Measurements from ENCODE around the gene LRRC7. TPM values are rescaled to one million over a fixed set of nuclear protein-coding genes. Genes with fewer than 3 reads are reported as not detected.

Gene LRRC7
- total RNA-seq, 1 donor from 2014 or later = 159 TPM

DNA sequence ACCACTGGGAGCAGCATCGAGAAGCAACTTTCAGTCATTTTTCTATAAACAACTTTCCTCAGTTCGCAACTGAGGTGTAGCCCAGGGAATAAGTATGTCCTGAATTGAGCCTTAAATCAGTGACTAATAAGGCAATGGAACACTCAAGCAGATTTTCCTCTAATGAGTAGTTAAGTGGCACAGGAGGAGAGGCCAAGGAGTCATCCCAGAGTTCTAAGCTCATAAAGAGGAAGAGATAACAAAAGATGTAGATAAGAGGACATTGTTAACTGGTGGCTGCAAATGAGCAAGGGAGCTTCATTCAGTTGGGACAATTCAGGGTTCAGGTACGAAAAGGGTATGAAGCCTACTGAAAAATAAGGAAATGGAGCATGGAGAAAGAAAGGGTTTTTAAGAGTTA lies 573.2 kb downstream of the LRRC7 start:
- DNase-seq (ENCODE audit: low spot score in 2 of 2) = no peak
- no peak for FAIRE-seq

DNA sequence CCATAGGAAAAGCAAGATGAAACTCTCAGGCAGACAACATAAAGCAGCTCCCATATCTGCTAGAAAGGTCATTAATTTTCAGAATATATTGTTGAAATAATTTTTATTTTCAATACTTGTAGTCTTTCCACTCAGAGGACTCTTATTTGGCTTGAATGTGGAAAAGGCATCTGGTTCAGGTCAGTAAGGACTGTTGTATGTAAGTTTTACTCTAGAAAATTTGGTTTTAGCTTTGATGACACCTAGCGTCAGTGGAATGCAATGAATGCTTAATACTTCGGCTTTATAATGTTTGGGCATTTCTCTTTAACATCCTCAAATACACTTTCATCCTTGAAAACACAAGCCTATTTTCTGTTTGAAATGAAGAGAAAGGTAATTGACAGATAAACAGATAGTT lies 574.4 kb downstream of the LRRC7 start:
- FAIRE-seq (no peak), DNase-seq (ENCODE audit: low spot score in 2 of 2) (no peak)

DNA sequence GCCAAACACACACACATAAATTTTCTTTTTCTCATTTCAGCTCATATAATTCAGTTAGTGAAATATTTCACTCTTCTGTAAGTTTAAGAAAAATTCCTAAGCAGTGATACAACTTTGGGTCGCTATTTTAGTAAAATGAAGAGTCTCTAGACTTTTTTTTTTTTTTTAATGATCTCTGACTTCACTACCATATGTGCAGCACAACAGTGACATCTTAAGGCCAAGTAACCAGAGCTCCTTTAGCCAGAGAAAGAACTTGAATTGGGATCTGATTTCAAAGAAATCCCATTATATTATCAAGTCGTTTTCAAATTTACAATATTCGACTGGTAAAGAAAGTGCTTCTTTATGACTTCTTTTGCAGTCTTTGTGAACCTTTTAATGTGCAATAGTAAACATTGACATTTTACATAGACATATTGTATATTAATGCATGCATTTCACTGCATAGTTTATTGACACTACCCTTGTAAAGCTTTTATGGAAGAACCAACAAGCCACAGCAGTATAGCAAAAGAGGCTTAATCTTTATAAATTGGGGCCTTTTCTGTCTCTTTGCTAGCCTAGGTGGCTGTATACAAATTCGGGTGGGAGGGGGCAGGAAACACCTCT lies 575.4 kb downstream of the LRRC7 start:
- FAIRE-seq (peak; percentile 17), DNase-seq (ENCODE audit: low spot score in 2 of 2) (no peak)

DNA sequence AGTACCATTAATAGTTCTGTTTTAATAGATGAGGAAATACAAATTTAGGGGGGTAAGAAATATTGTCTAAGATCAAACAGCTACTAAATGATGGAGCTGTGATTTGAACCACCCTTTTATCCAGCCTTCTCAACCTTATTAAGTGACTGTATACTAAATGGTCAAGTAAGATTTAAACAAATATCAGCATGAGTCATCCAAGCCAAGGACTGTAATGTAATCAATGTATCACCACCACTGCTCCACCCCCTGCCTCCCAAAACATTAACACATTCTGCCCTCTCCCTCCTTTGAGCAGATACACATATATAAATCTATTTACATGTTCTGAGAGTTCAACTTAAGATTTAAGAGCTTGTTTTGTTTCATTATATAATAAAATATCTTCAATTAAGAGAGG lies 578.8 kb downstream of the LRRC7 start:
- no peak for FAIRE-seq
- no peak for DNase-seq (ENCODE audit: low spot score in 2 of 2)

DNA sequence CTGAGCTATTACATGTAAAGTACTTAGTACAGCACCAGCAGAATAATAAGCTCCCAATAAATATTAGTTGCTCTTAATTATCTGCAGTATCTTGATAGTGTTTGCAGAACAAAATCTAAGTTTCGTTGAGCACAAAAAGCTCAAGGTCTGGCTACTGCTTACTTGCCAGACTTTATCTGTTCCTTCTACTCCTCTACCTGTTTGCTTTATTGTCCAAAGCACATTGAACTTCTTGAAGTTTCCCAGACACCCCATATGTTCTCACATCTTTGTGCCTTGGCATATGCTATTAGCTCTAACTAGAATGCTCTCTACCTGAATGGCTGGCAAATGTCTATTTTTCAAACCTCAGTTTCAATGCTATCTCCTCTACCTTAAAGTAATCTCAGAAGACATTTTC lies 582.7 kb downstream of the LRRC7 start:
- DNase-seq (ENCODE audit: low spot score in 2 of 2) = no peak
- FAIRE-seq = no peak

DNA sequence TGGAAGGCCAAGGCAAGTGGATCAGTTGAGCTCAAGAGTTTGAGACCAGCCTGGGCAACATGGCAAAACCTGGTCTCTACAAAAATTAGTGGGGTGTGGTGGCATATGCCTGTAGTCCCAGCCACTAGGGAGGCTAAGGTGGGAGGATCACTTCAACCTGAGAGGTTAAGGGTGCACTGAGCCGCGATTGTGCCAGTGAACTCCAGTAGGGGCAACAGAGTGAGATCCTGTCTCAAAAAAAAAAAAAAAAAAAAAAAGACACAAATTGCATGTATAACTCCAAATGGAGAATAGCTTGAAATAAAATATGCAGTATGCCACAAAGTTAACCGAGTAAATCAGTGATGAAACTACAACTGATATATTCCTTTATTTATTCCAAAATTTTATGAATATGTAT lies 586.0 kb downstream of the LRRC7 start:
- FAIRE-seq (no peak), DNase-seq (ENCODE audit: low spot score in 2 of 2) (no peak)

DNA sequence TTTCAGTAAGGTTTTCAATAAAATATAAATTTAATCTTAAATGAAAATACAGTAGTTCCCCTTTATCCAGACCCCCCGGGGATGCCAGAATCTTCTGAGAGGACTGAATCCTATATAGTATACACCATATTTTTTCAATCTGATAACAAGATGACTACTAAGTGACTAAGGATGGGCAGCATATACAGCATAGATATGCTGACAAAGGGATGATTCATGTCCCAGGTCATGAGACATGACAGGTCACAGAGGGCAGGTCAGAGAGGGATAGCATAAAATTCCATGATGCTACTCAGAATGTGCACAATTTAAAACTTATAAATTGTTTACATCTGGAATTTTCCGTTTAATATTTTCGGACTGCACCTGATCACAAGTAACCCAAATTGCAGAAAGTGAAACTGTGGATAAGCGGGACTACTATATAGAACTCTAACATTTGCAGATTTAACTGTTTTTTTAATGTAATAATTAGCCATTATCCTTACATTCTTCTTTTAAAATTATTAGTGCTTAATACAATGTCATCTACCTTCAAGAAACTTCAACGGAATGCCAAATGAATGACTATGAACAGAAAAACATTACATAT lies 588.9 kb downstream of the LRRC7 start:
- no peak for DNase-seq (ENCODE audit: low spot score in 2 of 2)
- no peak for FAIRE-seq

DNA sequence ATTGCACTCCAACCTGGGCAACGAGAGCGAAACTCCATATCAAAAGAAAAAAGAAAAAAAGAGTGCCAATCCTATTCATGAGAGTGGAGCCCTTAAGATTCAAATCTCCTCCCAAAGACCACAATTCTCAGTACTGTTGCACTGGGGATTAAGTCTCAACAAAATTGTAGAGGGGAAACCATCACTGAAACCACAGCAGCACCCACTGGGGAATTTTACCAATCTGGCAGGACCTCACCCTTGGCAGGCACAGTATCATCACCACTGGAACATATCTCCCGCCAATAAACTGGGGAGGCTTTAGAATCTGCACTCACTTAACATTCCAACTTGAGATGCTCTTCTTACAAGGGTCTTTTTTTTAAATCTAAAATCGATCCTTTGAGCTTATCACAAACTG lies 596.6 kb downstream of the LRRC7 start:
- DNase-seq (ENCODE audit: low spot score in 2 of 2) (no peak), FAIRE-seq (no peak)

DNA sequence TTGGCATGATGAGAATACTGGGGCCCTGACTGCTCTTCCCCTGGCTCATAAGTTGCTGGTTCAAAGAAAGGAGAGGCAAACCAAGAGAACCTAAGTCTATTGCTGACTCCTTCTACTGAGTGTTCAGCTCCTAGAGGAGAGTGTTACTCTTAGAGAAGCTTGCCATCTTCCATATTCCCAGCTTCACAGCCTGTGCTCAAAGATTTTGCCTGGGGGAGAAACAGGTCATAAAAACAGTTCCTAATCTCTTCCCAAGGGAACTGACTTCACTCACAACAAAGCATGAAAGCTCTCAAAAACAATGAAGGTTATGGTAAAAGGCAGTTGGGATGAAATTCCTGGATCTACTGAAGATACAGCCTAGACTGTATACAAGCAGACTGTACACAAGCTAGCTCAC lies 600.6 kb downstream of the LRRC7 start:
- FAIRE-seq = no peak
- no peak for DNase-seq (ENCODE audit: low spot score in 2 of 2)

DNA sequence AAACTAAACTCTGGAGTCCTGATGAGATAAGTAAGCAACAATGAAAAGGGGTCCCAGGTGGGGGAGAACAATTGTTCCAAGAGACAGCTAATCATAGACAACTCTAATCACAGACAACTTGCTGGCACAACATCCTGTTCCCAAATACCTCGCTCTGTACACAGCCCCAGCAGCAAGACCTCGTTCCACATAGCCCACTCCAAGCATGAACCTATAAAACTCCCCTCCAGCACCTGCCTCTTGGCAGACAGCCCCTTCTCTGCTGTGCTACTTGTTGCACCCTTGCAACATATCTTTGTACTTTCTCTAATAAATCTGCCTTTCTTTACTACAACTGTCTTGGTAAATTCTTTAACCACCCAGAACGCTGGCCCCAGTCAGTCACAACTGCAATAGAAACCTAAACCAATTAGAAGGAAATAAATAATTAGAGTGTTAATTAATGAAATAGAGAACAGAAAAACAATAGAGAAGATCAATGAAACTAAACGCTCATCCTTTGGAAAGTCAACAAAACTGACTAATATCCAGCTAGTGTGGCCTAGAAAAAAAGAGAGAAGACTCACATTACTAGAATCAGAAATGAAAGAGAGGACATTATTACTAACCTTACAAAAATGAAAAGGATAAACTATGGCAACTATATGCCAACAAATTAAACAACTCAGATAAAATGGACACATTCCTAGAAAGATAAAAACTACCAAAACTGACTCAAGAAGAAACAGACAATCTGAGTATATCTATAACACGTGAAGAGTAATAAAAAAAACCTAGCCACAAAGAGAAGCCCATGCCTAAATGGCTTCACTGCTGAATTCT lies 601.5 kb downstream of the LRRC7 start:
- FAIRE-seq = no peak
- DNase-seq (ENCODE audit: low spot score in 2 of 2) = no peak

DNA sequence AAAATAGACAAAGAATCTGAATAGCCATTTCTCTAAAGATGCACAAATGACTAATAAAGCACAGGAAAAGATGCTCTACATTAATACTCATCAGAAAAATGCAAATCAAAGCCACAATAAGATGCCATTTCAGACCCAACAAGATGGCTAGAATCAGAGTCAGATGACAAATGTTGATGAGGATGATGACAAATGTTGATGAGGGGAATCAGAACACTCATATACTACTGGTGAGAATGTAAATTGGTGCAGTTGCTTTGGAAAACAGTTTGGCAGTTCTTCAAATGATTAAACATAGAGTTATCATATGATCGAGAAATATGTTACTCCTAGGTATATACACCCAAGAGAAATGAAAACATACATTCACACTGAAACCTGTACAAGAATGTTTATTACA lies 603.8 kb downstream of the LRRC7 start:
- DNase-seq (ENCODE audit: low spot score in 2 of 2) (no peak), FAIRE-seq (no peak)
